Keratinocyte (primary cell): Measurements from ENCODE around the gene OBSL1.

Source experiments
- EZH2 ChIP-seq: IDR thresholded peaks from one replicate; pipeline ENCODE4 v1.6.1; 2012; ENCODE audit warnings: inconsistent platforms, mild to moderate bottlenecking, low read length, moderate library complexity
- TF ChIP-seq, protein P1 (sequence below), 3 experiments: IDR thresholded peaks in 1 of 3; conservative IDR thresholded peaks in 1 of 3; optimal IDR thresholded peaks in 1 of 3; 2 replicates in 2 of 3; 3 replicates in 1 of 3; pipeline versions ENCODE3 to v1.5.1; 2011; ENCODE audit warnings: low read length in 3 of 3, mild to moderate bottlenecking in 3 of 3, moderate library complexity in 2 of 3, control low read depth in 1 of 3, inconsistent platforms in 1 of 3; ENCODE audit not compliant: insufficient read depth in 2 of 3; ENCODE audit errors: extremely low read depth in 1 of 3

- TF ChIP-seq EZH2, result no peak
- TF ChIP-seq, protein P1, sequence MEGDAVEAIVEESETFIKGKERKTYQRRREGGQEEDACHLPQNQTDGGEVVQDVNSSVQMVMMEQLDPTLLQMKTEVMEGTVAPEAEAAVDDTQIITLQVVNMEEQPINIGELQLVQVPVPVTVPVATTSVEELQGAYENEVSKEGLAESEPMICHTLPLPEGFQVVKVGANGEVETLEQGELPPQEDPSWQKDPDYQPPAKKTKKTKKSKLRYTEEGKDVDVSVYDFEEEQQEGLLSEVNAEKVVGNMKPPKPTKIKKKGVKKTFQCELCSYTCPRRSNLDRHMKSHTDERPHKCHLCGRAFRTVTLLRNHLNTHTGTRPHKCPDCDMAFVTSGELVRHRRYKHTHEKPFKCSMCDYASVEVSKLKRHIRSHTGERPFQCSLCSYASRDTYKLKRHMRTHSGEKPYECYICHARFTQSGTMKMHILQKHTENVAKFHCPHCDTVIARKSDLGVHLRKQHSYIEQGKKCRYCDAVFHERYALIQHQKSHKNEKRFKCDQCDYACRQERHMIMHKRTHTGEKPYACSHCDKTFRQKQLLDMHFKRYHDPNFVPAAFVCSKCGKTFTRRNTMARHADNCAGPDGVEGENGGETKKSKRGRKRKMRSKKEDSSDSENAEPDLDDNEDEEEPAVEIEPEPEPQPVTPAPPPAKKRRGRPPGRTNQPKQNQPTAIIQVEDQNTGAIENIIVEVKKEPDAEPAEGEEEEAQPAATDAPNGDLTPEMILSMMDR (optimal IDR thresholded peaks at IDR 0.05 in 1 of 3, IDR thresholded peaks at IDR 0.05 in 1 of 3, conservative IDR thresholded peaks at IDR 0.05 in 1 of 3; ENCODE audit: extremely low read depth in 1 of 3, insufficient read depth in 2 of 3, low read length in 3 of 3), result no peak
Measured at GRCh38 chr2:219597552-219598307, 26.4 kb upstream of the OBSL1 start, which contains the start of gene STK11IP.
